Eye (tissue), 1 donor: ENCODE results near the gene PLXNA2.

Experiments used
- DNase-seq: peaks from one replicate; pipeline ENCODE4 v3.0.0-alpha.2; 2015

PLXNA2 gene

DNA sequence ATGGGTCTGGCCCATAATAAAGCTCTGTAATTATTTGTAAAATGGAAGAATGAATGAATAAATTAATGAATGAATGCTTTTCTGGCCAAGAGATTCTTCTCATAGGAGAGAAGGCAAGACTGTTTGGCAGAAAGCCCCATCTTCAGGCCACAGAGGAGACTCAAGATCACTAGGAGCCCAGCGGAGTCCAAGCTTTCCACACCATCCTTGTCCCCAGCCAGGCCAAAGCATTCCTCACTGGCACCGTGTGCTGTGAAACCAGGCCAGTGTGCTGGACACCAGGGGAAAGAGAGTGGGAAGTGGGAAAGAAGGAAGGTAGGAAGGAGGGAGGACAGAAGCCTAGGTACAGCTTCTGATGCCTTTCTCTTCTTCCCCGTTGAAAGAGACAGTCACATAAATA lies 86.4 kb downstream of the PLXNA2 start:
- no peak for DNase-seq

DNA sequence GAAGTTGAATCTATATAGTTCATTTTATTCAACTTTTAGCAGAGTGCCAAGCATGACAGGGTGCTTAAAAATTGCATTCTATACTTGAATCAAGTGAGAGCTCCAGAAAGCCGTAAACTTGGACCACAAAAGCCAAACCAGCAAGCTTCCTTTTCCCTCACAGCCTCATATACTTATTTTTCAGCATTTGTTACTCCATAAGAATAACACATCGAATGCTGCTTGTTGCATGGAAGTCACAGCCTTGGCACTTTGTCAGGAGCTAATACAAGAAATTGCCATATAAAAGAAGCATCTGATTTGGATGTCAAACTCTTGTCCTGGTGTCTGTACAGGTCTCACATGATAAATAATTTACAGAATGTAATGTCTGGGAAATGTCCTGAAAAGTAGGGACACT lies 87.4 kb downstream of the PLXNA2 start:
- no peak for DNase-seq

DNA sequence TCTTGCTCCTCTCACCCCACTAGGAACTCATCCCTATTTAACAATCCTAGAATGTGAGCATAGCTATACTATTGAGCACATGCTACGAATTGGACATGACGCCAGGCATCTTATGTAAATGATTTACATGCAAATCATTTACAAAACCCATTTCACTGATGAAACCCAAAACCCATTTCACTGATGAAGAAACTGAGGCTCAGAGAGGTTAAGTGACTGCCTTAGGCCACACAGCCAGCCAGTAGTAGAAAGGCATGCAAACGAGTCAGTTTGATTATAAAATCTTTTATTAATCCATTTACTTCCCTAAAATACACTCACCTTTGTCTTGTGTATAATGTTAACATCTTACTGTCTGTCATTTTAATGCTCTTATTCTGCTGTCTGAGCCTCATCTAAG lies 87.9 kb downstream of the PLXNA2 start:
- DNase-seq, result no peak

DNA sequence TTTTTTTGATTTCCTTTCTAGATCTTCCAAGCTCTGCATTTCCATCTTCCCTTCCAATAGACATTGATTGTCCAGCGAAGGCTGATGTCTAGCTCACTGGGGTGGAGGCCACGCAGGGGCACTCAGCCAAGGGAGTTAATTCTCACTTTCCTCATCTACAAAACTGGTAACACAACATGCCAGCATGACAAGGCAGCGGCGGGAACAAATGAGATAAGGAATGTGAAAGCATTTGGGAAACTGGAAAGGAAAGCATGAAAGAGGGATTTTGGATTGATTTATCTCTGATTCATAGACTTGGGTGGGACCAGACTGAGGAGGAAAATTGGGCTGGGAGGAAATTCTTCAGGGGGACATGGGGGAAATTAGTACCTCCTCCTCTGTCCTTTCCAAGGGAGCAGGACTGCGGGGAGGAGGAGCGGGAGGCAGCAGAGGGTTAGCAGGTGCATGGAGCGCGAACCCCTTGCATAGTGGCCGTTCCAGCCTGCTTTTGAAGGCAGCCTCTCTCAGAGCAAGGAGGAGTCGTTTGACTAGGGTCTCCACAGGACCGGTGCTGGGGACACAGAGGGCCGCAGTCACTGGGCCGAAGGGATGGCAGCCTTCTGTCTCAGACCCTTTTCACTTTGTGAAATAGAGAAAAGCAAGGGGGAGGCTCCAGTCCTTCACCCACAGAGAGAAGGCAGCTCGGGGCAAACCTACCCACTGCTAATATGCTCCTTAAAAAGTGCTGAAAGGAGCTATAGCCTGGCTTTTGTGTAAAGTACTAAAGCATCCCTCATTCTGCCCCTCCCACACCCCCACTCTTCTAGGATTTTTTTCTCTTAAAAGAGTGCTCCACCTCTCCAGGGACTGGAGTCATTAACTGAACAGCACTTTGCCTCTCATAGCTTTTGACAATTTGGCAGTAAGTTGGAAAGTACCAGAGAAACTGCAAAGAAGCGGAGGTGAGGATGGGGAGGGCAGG lies 89.2 kb downstream of the PLXNA2 start:
- DNase-seq, result no peak

DNA sequence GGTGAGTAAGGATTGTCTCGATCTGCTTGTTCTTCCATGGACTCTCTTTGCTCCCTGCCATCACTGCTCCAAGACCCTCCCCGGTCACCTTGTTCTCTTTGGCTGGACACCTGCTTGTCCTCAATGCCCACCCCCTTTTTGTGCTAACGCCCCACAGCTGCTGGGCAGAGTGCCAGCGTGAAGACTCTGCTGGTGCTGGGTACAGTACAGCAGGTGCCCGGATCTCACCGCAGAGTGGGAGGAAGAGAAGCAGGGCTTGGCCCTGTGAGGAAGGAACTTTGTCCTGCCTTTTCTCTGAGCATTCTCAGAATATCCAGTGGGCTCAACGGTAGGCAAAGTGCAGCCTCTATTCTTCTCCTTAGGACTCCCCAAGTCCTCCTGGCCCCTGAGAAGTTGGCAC lies 90.1 kb downstream of the PLXNA2 start:
- DNase-seq, result no peak

DNA sequence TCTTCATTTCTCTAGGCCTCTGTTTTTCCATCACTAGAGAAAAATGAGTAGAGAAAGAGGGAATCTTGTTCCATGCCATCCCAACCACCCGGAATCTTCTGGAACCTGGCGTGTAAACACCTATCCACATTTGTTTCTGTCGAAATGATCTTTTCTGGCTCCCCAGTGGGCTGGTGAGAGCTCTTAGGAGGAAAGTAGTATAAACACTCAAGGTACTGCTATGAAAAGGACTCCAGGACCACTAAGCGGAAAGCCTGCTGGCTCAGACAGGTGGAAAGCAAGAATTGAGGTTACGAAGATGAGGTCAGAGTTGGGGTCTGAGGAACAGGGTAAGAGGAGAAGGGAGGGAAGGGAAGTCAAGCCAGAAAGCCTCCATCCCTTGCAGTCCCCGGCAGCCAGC lies 90.8 kb downstream of the PLXNA2 start:
- no peak for DNase-seq

DNA sequence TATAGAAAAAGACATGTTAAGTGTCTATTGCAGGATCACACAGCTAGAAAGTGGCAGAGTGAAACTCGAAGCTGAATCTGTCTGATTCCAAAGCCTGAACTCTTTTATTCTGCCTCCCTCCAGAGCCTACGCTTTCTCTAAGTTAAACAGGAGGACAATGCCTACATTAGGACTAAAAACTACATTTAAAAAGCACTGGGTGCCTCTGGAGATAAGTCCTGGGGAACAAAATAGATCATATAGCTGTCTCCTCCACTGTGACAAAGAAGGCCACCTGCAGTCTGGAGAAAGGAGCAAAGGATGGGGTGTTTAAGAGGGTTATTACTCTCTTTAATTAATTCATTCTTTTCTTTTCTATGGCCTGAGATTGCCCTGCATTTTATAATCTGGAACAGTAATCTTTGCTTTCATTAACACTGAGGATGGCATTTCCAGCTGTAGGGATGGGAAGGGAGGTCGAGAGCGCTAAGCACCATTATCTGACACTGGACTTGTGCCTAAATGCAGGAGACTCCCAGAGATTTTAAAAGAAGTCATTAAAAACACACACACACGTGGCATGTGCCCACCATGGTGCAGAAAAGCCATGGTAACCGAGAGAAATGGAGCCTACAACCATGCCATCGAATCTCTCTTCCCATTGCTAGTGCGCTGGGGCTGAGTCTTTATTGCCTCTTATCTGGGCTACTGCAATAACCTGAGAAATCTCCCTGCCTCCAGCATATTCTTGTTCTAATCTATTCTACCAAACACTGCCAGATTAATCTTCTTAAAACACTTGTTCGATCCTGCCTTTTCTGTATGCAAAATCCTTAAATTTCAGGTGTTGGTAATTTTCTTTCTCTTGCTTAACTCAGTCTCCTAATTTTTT lies 92.2 kb downstream of the PLXNA2 start:
- no peak for DNase-seq

DNA sequence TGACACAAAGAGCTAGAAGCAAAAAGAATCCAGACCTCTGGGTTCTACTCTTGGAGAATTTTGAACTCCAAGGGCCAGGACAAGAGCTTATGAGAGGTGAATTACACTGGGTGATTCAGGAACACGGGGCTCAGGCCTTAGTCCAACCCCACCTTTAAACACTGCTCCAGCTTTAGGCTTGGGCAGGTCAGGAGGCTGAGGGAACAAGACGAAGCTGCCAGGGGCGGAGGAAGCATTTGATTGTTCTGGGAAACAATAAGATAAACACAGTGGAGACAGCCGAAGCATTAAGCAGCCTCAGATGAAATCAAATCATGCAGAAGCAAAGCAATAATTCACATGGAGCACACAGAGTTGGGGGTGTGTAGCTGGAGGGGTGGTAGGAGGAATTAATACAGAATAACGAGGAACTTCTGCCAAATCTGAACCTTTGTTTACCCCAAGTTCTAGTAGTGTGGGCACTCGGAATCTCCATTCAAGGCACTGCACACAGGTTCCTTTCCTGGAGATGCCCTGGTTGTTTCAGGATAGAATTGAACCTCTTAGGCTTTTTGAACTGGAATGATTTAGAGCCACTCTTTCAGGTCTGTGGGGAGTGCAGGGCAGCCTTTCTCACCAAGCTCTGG lies 93.2 kb downstream of the PLXNA2 start:
- DNase-seq, result peak; percentile 72

DNA sequence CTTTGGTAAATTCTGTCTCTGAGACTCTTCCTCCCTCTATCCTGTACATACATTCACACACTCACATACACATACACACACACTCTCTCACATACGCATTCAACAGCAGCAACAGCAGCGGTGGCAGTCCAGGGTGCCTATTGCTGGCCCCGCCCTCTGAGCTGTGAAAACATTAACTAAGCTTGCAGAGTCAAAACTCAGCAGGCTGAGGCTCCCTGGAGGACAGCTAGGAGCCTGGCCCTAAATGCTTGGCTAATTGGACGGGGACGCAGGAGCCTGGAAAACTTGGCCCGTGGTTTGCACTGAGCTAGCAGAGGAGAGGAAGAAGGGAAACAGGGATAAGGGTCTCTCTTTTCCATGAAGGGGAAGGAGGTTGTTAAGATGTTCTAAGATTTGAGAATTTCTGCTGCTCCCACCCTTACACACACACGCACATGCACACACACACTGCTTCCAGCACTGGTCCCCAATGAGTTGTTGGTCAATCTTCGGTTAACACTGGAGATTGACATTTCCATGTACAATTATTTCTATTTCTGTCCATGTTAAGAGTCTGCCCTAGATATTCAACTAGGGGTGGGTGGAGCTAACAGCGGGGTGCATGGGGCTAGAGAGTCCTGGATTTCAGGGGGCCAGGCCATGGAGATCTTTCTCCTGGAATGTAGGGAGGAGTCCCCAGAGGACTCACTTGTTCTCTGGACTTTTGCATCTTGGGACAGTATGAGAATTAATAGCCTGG lies 94.2 kb downstream of the PLXNA2 start:
- peak; percentile 80 for DNase-seq

DNA sequence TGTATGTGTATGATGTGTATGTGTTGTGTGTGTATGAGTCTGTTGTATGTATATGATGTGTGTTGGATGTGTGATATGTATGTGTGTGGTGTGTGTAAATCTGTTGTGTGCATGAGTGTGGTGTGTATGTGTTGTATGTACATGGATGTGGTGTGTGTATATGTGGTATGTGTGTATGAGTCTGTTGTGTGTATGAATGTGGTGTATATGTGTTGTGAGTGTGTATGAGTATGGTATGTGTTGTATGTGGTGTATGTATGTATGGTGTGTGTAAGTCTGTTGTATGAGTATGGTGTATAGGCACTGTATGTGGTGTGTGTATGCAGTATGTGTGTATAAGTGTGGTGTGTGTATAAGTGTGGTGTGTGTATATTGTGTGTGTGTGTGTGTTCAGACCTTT lies 95.0 kb downstream of the PLXNA2 start:
- DNase-seq, result no peak

DNA sequence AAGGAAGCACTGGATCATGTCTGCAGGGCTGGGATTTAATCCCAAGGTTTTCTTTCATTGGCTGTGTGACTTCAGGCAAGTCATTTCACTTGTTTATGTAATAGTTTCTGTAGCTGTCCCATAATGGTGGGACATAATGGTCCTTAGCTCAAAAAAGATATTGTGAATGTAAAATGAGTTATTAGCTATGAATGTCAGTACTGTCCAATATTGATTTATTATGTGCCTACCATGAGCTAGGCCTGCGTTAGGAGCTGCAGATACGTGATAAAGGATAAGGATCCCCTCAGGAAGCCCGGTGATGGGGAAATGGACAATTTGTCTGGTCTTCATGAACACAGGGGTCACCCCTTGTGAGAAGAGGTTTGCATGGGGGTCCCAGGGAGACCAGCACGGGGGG lies 95.8 kb downstream of the PLXNA2 start:
- DNase-seq, result no peak

DNA sequence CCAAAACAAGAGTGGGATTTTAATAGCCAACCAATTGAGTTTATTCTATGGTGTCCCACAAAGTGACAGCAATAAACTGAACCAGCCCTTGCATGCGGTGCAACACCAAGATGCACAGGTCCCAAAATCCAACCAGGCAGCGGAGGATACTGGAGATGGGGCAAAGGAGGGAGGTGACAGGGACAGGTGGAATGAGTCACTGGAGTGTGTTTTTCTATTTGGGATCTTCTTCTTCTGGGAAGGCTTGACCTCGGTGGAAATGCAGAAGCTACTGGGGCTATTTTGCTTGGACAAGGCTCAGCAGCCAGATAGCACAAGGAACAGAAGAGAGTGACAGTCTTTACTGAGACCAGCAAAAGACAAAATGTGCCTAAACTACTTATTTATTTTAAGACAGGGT lies 97.5 kb downstream of the PLXNA2 start:
- DNase-seq, result no peak

DNA sequence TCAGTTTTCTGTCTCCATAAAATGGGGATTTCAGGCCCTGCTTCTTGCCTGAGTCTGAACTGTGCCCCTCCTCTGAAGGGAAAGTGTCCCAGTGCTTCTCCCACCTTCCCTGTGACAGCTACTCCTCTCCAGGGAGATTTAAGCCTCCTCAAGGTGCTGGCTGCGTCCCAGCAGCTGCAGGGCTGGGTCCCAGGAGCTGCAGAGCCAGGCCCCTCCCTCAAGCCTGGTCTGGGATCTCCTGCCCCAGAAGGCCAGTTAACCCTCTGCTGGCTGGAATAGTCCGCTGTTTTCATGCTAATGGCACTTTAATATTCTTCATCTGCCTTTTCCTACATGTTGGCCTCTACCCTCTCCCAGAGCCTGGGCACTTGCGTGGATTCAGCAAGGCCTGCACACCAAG lies 99.0 kb downstream of the PLXNA2 start:
- no peak for DNase-seq

DNA sequence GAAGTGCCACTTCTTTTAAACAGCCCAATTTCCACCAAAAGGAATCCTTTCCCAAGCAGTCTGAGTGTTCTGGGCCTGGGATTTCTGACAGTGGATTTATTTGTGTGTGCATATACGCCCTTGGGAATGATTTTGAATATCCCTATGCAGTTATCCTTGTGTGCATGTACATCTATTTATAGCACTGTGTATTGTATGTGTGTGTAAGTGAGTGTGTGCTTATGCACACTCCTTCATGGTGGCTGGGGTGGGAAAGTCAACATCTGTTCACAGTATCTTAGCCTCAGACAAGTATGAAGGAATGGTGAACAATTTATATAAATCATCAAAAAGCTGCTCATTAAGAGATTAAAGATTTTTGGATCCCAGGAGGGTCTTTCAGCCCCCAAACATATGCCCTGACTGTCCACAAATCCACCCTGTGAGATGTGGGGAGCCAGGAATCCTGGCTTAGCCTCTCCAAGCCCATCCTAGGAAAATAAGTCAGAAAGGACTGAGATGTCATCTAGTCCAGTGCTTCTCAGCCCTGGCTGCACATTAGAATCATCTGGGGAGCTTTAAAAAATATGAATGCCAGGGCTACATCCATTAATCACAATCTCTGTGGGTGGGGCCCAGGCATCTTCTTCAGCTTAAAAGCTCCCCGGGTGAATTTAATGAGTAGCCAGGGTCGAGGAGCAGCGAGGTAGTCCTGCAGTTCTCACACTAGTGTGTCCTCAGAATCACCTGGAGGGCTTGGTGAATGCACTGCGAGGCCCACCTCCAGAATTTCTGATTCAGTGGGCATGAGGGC lies 101.4 kb downstream of the PLXNA2 start:
- no peak for DNase-seq

DNA sequence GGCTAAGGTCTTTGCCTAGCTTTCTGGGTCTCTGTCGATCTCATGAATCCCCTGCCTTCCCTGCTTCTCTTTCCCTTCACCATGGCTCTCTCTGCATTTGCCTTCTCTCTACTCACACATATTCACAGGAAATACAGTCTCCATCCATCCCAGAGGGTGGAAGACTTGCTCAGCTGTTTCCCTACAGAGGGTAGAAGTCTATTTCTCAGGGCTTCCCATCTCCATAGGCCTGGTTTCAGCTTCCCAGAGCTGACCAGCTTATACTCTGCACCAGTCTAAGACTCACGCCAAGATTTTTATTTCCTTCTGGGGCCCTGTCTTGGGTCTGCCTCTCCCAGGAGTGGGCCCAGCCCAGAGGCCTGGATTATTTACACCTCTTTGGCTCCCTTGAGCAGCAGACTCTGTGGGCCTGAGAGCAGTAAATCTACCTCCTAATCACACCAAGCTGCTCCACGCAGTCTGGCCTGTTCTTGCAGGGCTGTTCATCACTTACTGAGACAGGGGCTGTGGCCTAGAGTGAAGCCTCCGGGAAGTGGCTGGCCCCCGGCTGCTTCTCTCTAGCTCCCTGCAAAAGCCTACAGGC lies 102.5 kb downstream of the PLXNA2 start:
- no peak for DNase-seq

DNA sequence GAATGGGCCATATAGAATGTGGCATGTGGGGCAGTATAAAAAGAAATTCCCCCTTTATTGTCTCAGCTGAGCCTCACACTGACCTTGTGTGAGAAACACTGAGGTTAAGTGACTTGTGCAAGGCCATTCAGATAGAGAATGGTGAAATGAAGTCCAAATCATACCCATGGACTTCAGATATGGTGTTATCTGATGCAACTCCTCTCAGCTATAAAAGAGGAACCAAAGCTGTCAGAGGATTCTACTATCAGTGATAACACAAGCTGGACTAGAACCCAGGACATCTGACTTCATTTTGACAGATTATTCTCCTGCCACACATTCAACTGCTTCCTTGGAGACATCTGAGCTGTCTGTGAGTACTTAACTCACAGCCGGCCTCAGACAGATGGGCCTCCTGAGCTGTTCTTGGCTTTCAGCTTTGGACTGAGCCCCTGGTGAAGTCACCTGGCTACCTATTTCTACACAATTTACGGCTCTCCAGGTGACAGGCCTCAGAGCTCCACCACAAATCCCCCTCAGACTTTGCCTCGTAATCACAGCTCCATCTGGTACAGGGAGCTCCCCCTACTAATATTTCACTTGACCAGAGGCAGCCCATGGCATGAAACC lies 104.6 kb downstream of the PLXNA2 start:
- DNase-seq, result no peak

DNA sequence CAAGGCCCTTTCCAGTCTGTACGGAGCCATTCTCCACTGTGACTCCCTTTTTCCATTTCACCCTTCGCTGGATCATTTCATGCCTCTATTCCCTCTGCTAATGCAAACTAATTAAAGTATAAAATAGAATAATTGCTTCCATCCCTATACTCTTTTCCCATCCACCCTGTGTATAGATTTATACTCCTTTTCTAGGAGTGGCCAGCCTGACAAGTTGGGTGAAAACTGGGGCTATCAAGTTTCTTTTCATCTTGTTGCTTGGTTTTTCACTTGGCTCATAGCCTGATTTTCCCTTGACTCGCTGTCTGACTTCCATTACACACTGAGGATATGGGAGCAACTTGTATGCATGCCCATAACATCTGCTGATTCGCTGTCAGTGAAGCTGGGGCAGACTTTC lies 107.0 kb downstream of the PLXNA2 start:
- DNase-seq, result no peak

DNA sequence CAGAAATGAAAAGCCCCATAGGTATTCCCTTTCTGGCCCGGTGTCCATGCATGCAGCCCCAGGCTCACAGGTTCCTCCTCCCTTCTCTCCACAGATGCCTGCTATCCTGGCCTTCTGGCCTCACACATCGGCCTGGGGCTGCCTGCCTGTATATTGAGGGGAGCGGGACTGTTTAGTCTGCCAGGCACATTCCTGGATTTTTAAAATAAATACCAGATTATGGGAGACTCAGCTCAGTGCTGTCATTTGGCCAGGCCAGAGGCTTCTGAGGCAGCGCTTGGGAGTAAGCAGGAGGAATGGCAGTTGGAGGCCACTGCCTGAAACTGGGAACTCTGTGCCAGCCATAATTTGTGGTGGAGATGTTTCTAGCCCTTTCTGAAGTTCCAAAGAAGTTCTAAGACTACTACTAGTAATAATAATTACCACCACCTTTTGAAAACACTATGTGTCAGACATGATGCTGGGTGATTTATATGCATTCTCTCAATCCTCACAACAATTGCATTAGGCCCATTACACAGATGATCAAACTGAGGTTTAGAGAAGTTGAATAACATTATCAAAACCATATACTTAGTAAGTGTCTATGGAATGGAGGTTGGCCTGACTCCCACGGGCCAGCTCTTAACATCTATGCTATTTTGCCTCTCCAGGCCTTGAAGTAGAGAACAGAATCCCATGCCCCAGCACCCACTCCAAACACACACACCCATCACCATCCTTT lies 107.6 kb downstream of the PLXNA2 start:
- DNase-seq, result no peak

DNA sequence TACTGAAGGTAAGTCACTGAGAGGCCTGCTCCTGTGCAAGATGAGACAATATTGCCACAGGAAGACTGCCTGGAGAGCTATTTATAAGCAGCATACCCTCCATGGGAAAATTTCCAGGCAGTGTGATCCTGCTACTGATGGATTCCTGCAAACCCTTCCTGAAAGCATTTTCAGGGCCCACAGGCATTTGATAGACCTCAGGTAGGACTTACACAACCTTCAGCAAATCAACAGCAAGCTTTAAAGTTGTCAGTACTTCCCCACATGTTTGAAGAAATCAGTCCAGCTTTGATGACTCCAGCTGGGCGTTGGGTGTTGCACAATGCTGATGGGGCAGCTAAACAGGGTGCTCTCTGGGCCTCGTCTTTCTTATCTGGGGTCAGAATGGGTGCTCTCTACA lies 108.8 kb downstream of the PLXNA2 start:
- no peak for DNase-seq

DNA sequence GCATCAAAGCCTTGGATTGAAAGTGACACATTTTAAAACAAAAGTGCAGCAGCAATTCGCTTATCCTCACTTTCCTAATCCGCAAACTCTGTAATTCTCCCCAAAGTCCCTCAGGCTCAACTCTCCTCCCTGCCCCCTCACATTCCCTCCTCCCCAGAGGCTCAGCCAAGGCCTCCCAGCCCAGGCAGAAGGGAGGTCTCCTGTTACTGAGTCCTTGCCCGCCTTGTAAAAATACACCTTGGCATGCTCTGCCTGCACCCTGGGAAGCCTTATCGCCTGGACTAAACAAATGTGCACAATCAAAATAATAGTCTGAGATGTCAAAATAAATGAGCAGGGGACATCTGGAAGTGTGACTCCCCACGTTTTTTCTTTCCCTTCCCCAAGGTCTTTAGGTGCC lies 109.7 kb downstream of the PLXNA2 start:
- no peak for DNase-seq
